K562 (cell line): Measurements from ENCODE around the gene DALRD3. TPM values are rescaled to one million over a fixed set of nuclear protein-coding genes. Genes with fewer than 3 reads are reported as not detected.

Experiments
- IFI16 ChIP-seq: fragments of 250-450 bp; sonication (Bioruptor Pico); IDR thresholded peaks from 2 replicates; pipeline ENCODE4 v2.1.2; 2022; ENCODE audit warnings: mild to moderate bottlenecking, inconsistent platforms
- TSC22D4 ChIP-seq: fragments of 450-650 bp; IDR thresholded peaks from 2 replicates; pipeline ENCODE4 v1.6.1; 2016; ENCODE audit warnings: missing genetic modification characterization, missing biosample characterization, control low read depth
- polyA plus RNA-seq, 8 experiments: library from polyadenylated mRNA; depleted of rRNA in 4 of 8; stranded (reverse) in 5 of 8; unstranded in 3 of 8; fragments of >200 nt; fragmentation: Nextera tagmentation in 2 of 8; fragmentation: Illumina TruSeq in 1 of 8; extraction: Ambion mirVana in 2 of 8; extraction: Trizol in 1 of 8; gene quantifications; 2 replicates each; pipeline versions ENCODE4 v1.2.1 to v1.2.3, GENCODE V29; 2011 to 2014; ENCODE audit warnings: inconsistent platforms in 1 of 8, missing spikeins in 1 of 8
- total RNA-seq, 7 experiments: library from RNA; depleted of rRNA in 6 of 7; stranded (reverse); fragments of >200 nt in 6 of 7; fragmentation: Illumina TruSeq in 2 of 7; extraction: Trizol in 2 of 7; gene quantifications; 2 replicates each; pipeline versions ENCODE4 v1.2.1 to v1.2.3, GENCODE V29; 2011 to 2021; ENCODE audit warnings: low replicate concordance in 1 of 7
- TF ChIP-seq, protein P1 (sequence below), 2 experiments: fragments of 450-650 bp; formaldehyde crosslinking in 1 of 2; IDR thresholded peaks; 2 replicates each; pipeline versions ENCODE4 v1.4.0 to v1.6.1; 2014 to 2020; ENCODE audit warnings: mild to moderate bottlenecking in 2 of 2, borderline replicate concordance in 1 of 2, low read depth in 1 of 2
- TF ChIP-seq, protein P2 (sequence below): fragments of 450-650 bp; IDR thresholded peaks from 2 replicates; pipeline ENCODE4 v1.6.1; 2017; ENCODE audit warnings: antibody characterized with exemption, mild to moderate bottlenecking

Gene DALRD3
- total and polyA plus RNA-seq, 9 of the 15 experiments (the other 6 are each of a cell fraction or from before 2014, with no cell fraction given): 6.6 to 31.3 (median 14.4) TPM

DNA sequence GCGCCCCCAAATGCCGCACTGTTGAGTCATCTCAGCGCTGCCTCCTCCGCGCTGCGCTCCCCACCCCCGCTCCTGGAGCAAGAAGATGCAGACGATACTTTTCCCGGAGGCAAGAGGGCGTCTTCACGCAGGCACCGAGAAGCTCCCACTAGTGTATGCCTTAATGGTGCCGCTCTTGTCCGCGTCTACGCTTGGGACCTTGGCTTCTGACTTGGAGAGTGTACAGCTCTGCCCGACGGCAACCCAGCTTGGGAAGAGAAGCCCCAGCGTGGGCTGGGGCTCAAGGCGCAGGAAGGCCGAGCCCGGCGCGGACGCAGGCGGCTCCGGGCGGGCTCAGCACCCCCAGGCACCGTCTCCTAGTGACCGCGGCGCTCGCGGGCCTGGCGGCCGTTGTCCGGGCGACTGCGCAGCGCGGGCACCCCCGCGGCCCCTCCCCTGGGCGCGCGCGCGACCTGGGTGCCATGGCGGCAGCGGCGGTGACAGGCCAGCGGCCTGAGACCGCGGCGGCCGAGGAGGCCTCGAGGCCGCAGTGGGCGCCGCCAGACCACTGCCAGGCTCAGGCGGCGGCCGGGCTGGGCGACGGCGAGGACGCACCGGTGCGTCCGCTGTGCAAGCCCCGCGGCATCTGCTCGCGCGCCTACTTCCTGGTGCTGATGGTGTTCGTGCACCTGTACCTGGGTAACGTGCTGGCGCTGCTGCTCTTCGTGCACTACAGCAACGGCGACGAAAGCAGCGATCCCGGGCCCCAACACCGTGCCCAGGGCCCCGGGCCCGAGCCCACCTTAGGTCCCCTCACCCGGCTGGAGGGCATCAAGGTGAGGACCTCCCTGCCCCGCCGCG, 28.4 kb downstream of the DALRD3 start, which contains the start of gene P4HTM (continued):
- TF ChIP-seq, protein P1, sequence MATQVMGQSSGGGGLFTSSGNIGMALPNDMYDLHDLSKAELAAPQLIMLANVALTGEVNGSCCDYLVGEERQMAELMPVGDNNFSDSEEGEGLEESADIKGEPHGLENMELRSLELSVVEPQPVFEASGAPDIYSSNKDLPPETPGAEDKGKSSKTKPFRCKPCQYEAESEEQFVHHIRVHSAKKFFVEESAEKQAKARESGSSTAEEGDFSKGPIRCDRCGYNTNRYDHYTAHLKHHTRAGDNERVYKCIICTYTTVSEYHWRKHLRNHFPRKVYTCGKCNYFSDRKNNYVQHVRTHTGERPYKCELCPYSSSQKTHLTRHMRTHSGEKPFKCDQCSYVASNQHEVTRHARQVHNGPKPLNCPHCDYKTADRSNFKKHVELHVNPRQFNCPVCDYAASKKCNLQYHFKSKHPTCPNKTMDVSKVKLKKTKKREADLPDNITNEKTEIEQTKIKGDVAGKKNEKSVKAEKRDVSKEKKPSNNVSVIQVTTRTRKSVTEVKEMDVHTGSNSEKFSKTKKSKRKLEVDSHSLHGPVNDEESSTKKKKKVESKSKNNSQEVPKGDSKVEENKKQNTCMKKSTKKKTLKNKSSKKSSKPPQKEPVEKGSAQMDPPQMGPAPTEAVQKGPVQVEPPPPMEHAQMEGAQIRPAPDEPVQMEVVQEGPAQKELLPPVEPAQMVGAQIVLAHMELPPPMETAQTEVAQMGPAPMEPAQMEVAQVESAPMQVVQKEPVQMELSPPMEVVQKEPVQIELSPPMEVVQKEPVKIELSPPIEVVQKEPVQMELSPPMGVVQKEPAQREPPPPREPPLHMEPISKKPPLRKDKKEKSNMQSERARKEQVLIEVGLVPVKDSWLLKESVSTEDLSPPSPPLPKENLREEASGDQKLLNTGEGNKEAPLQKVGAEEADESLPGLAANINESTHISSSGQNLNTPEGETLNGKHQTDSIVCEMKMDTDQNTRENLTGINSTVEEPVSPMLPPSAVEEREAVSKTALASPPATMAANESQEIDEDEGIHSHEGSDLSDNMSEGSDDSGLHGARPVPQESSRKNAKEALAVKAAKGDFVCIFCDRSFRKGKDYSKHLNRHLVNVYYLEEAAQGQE (IDR thresholded peaks at IDR 0.05; ENCODE audit: borderline replicate concordance): peak; percentile 40; the same call in 1 of the 2 replicates
- TF ChIP-seq, protein P1 (CRISPR knock-in tag; IDR thresholded peaks at IDR 0.05; ENCODE audit: low read depth): no peak
- TF ChIP-seq, protein P2, sequence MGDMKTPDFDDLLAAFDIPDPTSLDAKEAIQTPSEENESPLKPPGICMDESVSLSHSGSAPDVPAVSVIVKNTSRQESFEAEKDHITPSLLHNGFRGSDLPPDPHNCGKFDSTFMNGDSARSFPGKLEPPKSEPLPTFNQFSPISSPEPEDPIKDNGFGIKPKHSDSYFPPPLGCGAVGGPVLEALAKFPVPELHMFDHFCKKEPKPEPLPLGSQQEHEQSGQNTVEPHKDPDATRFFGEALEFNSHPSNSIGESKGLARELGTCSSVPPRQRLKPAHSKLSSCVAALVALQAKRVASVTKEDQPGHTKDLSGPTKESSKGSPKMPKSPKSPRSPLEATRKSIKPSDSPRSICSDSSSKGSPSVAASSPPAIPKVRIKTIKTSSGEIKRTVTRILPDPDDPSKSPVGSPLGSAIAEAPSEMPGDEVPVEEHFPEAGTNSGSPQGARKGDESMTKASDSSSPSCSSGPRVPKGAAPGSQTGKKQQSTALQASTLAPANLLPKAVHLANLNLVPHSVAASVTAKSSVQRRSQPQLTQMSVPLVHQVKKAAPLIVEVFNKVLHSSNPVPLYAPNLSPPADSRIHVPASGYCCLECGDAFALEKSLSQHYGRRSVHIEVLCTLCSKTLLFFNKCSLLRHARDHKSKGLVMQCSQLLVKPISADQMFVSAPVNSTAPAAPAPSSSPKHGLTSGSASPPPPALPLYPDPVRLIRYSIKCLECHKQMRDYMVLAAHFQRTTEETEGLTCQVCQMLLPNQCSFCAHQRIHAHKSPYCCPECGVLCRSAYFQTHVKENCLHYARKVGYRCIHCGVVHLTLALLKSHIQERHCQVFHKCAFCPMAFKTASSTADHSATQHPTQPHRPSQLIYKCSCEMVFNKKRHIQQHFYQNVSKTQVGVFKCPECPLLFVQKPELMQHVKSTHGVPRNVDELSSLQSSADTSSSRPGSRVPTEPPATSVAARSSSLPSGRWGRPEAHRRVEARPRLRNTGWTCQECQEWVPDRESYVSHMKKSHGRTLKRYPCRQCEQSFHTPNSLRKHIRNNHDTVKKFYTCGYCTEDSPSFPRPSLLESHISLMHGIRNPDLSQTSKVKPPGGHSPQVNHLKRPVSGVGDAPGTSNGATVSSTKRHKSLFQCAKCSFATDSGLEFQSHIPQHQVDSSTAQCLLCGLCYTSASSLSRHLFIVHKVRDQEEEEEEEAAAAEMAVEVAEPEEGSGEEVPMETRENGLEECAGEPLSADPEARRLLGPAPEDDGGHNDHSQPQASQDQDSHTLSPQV: peak; percentile 69; the same call in 1 of the 2 replicates
- TF ChIP-seq TSC22D4 (no peak), IFI16 (CRISPR knock-in tag) (no peak)
